Heart left ventricle (tissue), 13 donors: Measurements from ENCODE around the gene GUCA2A.

Experiments
- CTCF ChIP-seq, 12 donors: fragments of 200-600 bp; sonication (generic) in 4 of 12; IDR thresholded peaks; one replicate each; pipeline versions ENCODE4 v1.5.0 to v1.8.0; 2018 to 2022; ENCODE audit warnings: antibody characterized with exemption in 12 of 12, mild to moderate bottlenecking in 5 of 12
- POLR2A ChIP-seq, 2 donors: fragments of 450-650 bp; IDR thresholded peaks; one replicate each; pipeline ENCODE4 v1.6.1; 2017; ENCODE audit warnings: antibody characterized with exemption in 2 of 2, mild to moderate bottlenecking in 2 of 2, moderate library complexity in 2 of 2
- donor health status: ischemic (EF 13 %, LVEDD 7.1; RV severe dilation, severe dysfunction).
- donor health status: DM: no; HTN: yes; CAD: no.
- donor health status: DM: no; HTN: no; CAD: no.
- donor health status: ischemic (EF 25% LVEDD 6.9; RV normal size, moderate dysfunction).
- donor health status: ischemic (EF 25% LVEDD 5.7; RV mildly dilated, moderate dysfunction).
- donor health status: ischemic (EF 35%, LVEDD 5.7; RV mildly dilated, moderate dysfunction).
- donor health status: nonischemic (EF 11% LVEDD 7.7; RV severe dilation, severe dysfunction).
- donor health status: DM: yes; HTN: yes; CAD: no.
- donor health status: PGD.
- donor health status: ischemic (EF 29% LVEDD 5.4; RV normal size, mild dysfunction).
- donor health status: nonischemic (EF 23%, LVEDD 6.1; RV moderate dilation, normal function).

GRCh38 chr1:42192106-42192505 lies 27.6 kb upstream of the GUCA2A start:
- TF ChIP-seq CTCF (IDR thresholded peaks at IDR 0.05) (no peak), POLR2A (IDR thresholded peaks at IDR 0.05) (no peak)
